Measurements from ENCODE around the gene GRAMD1B. TPM values are rescaled to one million over a fixed set of nuclear protein-coding genes. Genes with fewer than 3 reads are reported as not detected.
"Not testable (repeated sequence)": the region's sequence is repeated elsewhere in the genome, so short reads cannot be mapped to it uniquely, and the experiment has no call there.

The GRAMD1B gene
- total RNA-seq, 4 donors from 2014 or later, result 31.4 to 152 (median 123) TPM

GRCh38 chr11:123519055-123519796, 89.2 kb downstream of the GRAMD1B start:
- Histone ChIP-seq H3K27me3 (no peaks in the 10 kb centered on the region), H3K27ac (no peak overlapping the region), H3K9me3 (no peaks in the 10 kb centered on the region), H3K4me3 (no peak overlapping the region), H3K4me1 (no peaks in the 10 kb centered on the region), H3K36me3 (no peaks in the 10 kb centered on the region)
- no peak for TF ChIP-seq POLR2A (IDR thresholded peaks at IDR 0.05)
- no peak for DNase-seq

- H3K36me3 ChIP-seq, result no peaks in the 10 kb centered on the region
- no peak overlapping the region for H3K27ac ChIP-seq
- DNase-seq, result no peak
- no peaks in the 10 kb centered on the region for H3K4me1 ChIP-seq
- TF ChIP-seq CTCF (IDR thresholded peaks at IDR 0.05) (no peak), POLR2A (IDR thresholded peaks at IDR 0.05) (no peak)
- no peaks in the 10 kb centered on the region for H3K9me3 ChIP-seq
- H3K27me3 ChIP-seq, result no peaks in the 10 kb centered on the region
- H3K4me3 ChIP-seq, result no peak overlapping the region
Observed at GRCh38 chr11:123519797-123520193, 89.7 kb downstream of the GRAMD1B start.

- H3K9me3 ChIP-seq, H3K27ac ChIP-seq, DNase-seq, H3K4me3 ChIP-seq, H3K4me1 ChIP-seq, H3K36me3 ChIP-seq, H3K27me3 ChIP-seq: not testable (repeated sequence)
Observed at GRCh38 chr11:123520476-123520875, 90.4 kb downstream of the GRAMD1B start.

GRCh38 chr11:123521001-123521400, 90.9 kb downstream of the GRAMD1B start:
- H3K4me1 ChIP-seq, result no peaks in the 10 kb centered on the region
- no peaks in the 10 kb centered on the region for H3K36me3 ChIP-seq
- no peak for TF ChIP-seq POLR2A (IDR thresholded peaks at IDR 0.05)
- TF ChIP-seq CTCF (IDR thresholded peaks at IDR 0.05), result no peak
- no peak overlapping the region for H3K27ac ChIP-seq
- no peaks in the 10 kb centered on the region for H3K9me3 ChIP-seq
- no peaks in the 10 kb centered on the region for H3K27me3 ChIP-seq
- no peak for DNase-seq
- H3K4me3 ChIP-seq, result no peak overlapping the region

GRCh38 chr11:123521930-123522329, 91.9 kb downstream of the GRAMD1B start:
- no peaks in the 10 kb centered on the region for H3K27me3 ChIP-seq
- H3K4me3 ChIP-seq, result no peak overlapping the region
- no peak for DNase-seq
- H3K4me1 ChIP-seq, result no peaks in the 10 kb centered on the region
- no peak for TF ChIP-seq POLR2A (IDR thresholded peaks at IDR 0.05)
- TF ChIP-seq CTCF (IDR thresholded peaks at IDR 0.05), result no peak
- H3K9me3 ChIP-seq, result no peaks in the 10 kb centered on the region
- H3K27ac ChIP-seq, result no peak overlapping the region
- H3K36me3 ChIP-seq, result no peaks in the 10 kb centered on the region

GRCh38 chr11:123523539-123523938, 93.5 kb downstream of the GRAMD1B start:
- no peaks in the 10 kb centered on the region for H3K36me3 ChIP-seq
- no peaks in the 10 kb centered on the region for H3K4me1 ChIP-seq
- H3K4me3 ChIP-seq, result no peak overlapping the region
- H3K27me3 ChIP-seq, result no peaks in the 10 kb centered on the region
- no peak for DNase-seq
- no peaks in the 10 kb centered on the region for H3K9me3 ChIP-seq
- TF ChIP-seq CTCF (IDR thresholded peaks at IDR 0.05) (no peak), POLR2A (IDR thresholded peaks at IDR 0.05) (no peak)
- H3K27ac ChIP-seq, result no peak overlapping the region

GRCh38 chr11:123525097-123525496, 95.0 kb downstream of the GRAMD1B start:
- Histone ChIP-seq H3K9me3 (no peaks in the 10 kb centered on the region), H3K27ac (no peak overlapping the region), H3K27me3 (no peaks in the 10 kb centered on the region), H3K36me3 (no peaks in the 10 kb centered on the region), H3K4me1 (no peaks in the 10 kb centered on the region), H3K4me3 (no peak overlapping the region)
- DNase-seq, result no peak
- TF ChIP-seq POLR2A (IDR thresholded peaks at IDR 0.05) (no peak), CTCF (IDR thresholded peaks at IDR 0.05) (no peak)
